Fibroblast of the aortic adventitia (primary cell): ENCODE results near the gene ITGA11. TPM values are rescaled to one million over a fixed set of nuclear protein-coding genes. Genes with fewer than 3 reads are reported as not detected.
A peak's percentile ranks its signal among the peaks of the same experiment; 100 is the strongest.

Experiments used
- DNase-seq: peaks from one replicate; pipeline ENCODE4 v3.0.0-alpha.2; 2010; ENCODE audit warnings: low read depth
- H3K4me3 ChIP-seq: 2 replicates; pipeline ENCODE4 v1.5.1; 2011; ENCODE audit warnings: low read depth, mild to moderate bottlenecking, control low read depth, low read length, moderate library complexity
- CTCF ChIP-seq: IDR thresholded peaks from 2 replicates; pipeline ENCODE4 v1.5.1; 2011; ENCODE audit warnings: mild to moderate bottlenecking, low read length, control low read depth, inconsistent platforms; ENCODE audit not compliant: insufficient read depth
- total RNA-seq: library from RNA; depleted of rRNA; stranded (reverse); fragments of >200 nt; gene quantifications from 2 replicates; pipeline ENCODE4 v1.2.3, GENCODE V29; 2012; ENCODE audit warnings: low replicate concordance

The ITGA11 gene
- total RNA-seq, 1 donor: 81.1 TPM

- DNase-seq: peak; percentile 26
- H3K4me3 ChIP-seq: no peak overlapping the region
- no peak for TF ChIP-seq CTCF
These were observed 66.7 kb downstream of the ITGA11 start for GRCh38 chr15:68365140-68365745.

- no peak for TF ChIP-seq CTCF
- H3K4me3 ChIP-seq: no peak overlapping the region
- DNase-seq: no peak
These were observed 67.3 kb downstream of the ITGA11 start for GRCh38 chr15:68364660-68365035.

GRCh38 chr15:68364028-68364659 is 67.8 kb downstream of the ITGA11 start:
- TF ChIP-seq CTCF: no peak
- peak; percentile 65 for DNase-seq

GRCh38 chr15:68363353-68363752 is 68.6 kb downstream of the ITGA11 start:
- peak; percentile 58 for DNase-seq
- no peak for TF ChIP-seq CTCF
- no peak overlapping the region for H3K4me3 ChIP-seq

More at GRCh38 chr15:68364028-68364659, 67.8 kb downstream of the ITGA11 start:
- no peak overlapping the region for H3K4me3 ChIP-seq

- TF ChIP-seq CTCF: no peak
- H3K4me3 ChIP-seq: no peak overlapping the region
- DNase-seq: no peak
These were observed 69.3 kb downstream of the ITGA11 start for GRCh38 chr15:68362537-68363126.

- TF ChIP-seq CTCF: no peak
- H3K4me3 ChIP-seq: no peak overlapping the region
- DNase-seq: no peak
These were observed 71.2 kb downstream of the ITGA11 start for GRCh38 chr15:68360721-68361120.
